Endothelial cell of umbilical vein (primary cell): Measurements from ENCODE around the gene USP6NL. TPM values are rescaled to one million over a fixed set of nuclear protein-coding genes. Genes with fewer than 3 reads are reported as not detected.

Experiments
- BruUV-seq: library from RNA; stranded (reverse); fragments of 400-500 nt; replicated peaks from 2 replicates; lab custom pipeline; 2021; lab: Mats Ljungman, UMichigan
- CTCF ChIA-PET: fragments of 300-600, 350-600 bp; sonication (Branson Sonifier 250); formaldehyde crosslinking; loops from one replicate; lab custom pipeline; 2021; ENCODE audit warnings: antibody characterized with exemption, inconsistent platforms; lab: Charles Lee
- POLR2A ChIA-PET: fragments of 300-600, 350-600 bp; sonication (Branson Sonifier 250); formaldehyde crosslinking; loops from one replicate; lab custom pipeline; 2021; ENCODE audit warnings: antibody characterized with exemption, inconsistent platforms; lab: Charles Lee
- DNase-seq: peaks from one replicate; pipeline ENCODE4 v3.0.0-alpha.2; 2011; ENCODE audit warnings: low read depth, low spot score
- FAIRE-seq: peaks from 2 replicates; lab custom pipeline; 2011; peaks lifted over from hg19 to GRCh38; lab: Jason Lieb, UNC
- H2AFZ ChIP-seq: 2 replicates; pipeline ENCODE4 v1.6.0; 2012; ENCODE audit warnings: low read depth, low read length, control low read depth, inconsistent platforms
- H3K27ac ChIP-seq: 2 replicates; pipeline ENCODE4 v1.5.1; 2011; ENCODE audit warnings: low read depth, mild to moderate bottlenecking, control low read depth, low read length, moderate library complexity; ENCODE audit not compliant: insufficient read depth
- H3K27me3 ChIP-seq, 2 experiments: 2 replicates each; pipeline versions ENCODE4 v1.6.0 to v1.6.1; 2011; ENCODE audit warnings: low read length in 2 of 2, mixed read lengths in 1 of 2; ENCODE audit not compliant: control insufficient read depth in 2 of 2, insufficient read depth in 2 of 2
- H3K36me3 ChIP-seq, 2 experiments: 2 replicates in 1 of 2; 3 replicates in 1 of 2; pipeline ENCODE4 v1.5.1; 2011; ENCODE audit warnings: low read length in 2 of 2, mild to moderate bottlenecking in 1 of 2, moderate library complexity in 1 of 2; ENCODE audit not compliant: control insufficient read depth in 2 of 2, insufficient read depth in 2 of 2; ENCODE audit errors: extremely low read depth in 1 of 2
- H3K4me1 ChIP-seq: 3 replicates; pipeline ENCODE4 v1.5.1; 2011; ENCODE audit warnings: mild to moderate bottlenecking, low read length; ENCODE audit not compliant: control insufficient read depth, insufficient read depth; ENCODE audit errors: extremely low read depth
- H3K4me2 ChIP-seq: 2 replicates; pipeline ENCODE4 v1.6.1; 2011; ENCODE audit warnings: low read length, control low read depth, mixed read lengths; ENCODE audit not compliant: insufficient read depth
- H3K4me3 ChIP-seq, 3 experiments: fragments of 200-600 bp in 1 of 3; sonication (generic), shearing (Covaris generic) in 1 of 3; replicated peaks in 1 of 3; 2 replicates each; pipeline ENCODE4 v1.5.1; 2011 to 2016; ENCODE audit warnings: control low read depth in 3 of 3, low read length in 3 of 3, mild to moderate bottlenecking in 2 of 3, inconsistent platforms in 1 of 3, low read depth in 1 of 3, moderate library complexity in 1 of 3; ENCODE audit not compliant: insufficient read depth in 1 of 3
- H3K79me2 ChIP-seq: 2 replicates; pipeline ENCODE4 v1.6.0; 2012; ENCODE audit warnings: low read length, inconsistent platforms; ENCODE audit not compliant: control insufficient read depth, insufficient read depth
- H3K9ac ChIP-seq: replicated peaks from 2 replicates; pipeline ENCODE3; 2011; ENCODE audit warnings: low read length, control low read depth; ENCODE audit not compliant: insufficient read depth; ENCODE audit errors: extremely low read depth
- H3K9me1 ChIP-seq: replicated peaks from 3 replicates; pipeline ENCODE4 v1.6.0; 2011; ENCODE audit warnings: mild to moderate bottlenecking, low read length; ENCODE audit not compliant: control insufficient read depth, insufficient read depth; ENCODE audit errors: extremely low read depth
- H3K9me3 ChIP-seq: replicated peaks from 2 replicates; pipeline ENCODE4 v1.5.1; 2012; ENCODE audit warnings: low read length, inconsistent platforms; ENCODE audit not compliant: control insufficient read depth, insufficient read depth
- H4K20me1 ChIP-seq: replicated peaks from 2 replicates; pipeline ENCODE3; 2011; ENCODE audit warnings: mild to moderate bottlenecking, low read length; ENCODE audit not compliant: control insufficient read depth, insufficient read depth; ENCODE audit errors: extremely low read depth
- EZH2 ChIP-seq: IDR thresholded peaks from 2 replicates; pipeline ENCODE4 v1.6.1; 2012; ENCODE audit warnings: borderline replicate concordance, low read depth, mild to moderate bottlenecking, moderate library complexity, low read length, inconsistent platforms; ENCODE audit not compliant: severe bottlenecking
- FOS ChIP-seq: IDR thresholded peaks from 2 replicates; pipeline ENCODE4 v1.6.1; 2011; ENCODE audit warnings: mild to moderate bottlenecking, low read length, moderate library complexity, borderline replicate concordance; ENCODE audit not compliant: insufficient read depth
- GATA2 ChIP-seq: IDR thresholded peaks from 2 replicates; pipeline ENCODE4 v1.7.0; 2011; ENCODE audit warnings: low read depth, mild to moderate bottlenecking, moderate library complexity, mixed read lengths, low read length; ENCODE audit not compliant: insufficient read length, insufficient read depth
- JUN ChIP-seq: IDR thresholded peaks from 2 replicates; pipeline ENCODE4 v1.6.1; 2011; ENCODE audit warnings: borderline replicate concordance, low read depth; ENCODE audit not compliant: insufficient read length, insufficient read depth
- MYC ChIP-seq: IDR thresholded peaks from one replicate; pipeline ENCODE4 v1.6.1; 2011; ENCODE audit warnings: mild to moderate bottlenecking, low read depth, low read length
- POLR2A ChIP-seq: IDR thresholded peaks from 2 replicates; pipeline ENCODE4 v1.6.1; 2012; ENCODE audit warnings: low read depth, mild to moderate bottlenecking, control low read depth, low read length
- POLR2AphosphoS5 ChIP-seq: IDR thresholded peaks from 2 replicates; pipeline ENCODE4 v1.6.1; 2012; ENCODE audit warnings: low read depth, mild to moderate bottlenecking, control low read depth, low read length, moderate library complexity; ENCODE audit not compliant: insufficient read depth
- dilution Hi-C: fragments of 300-500 bp; cut with MboI; formaldehyde crosslinking; loops from one replicate; pipeline ENCODE4 v1.15.0; 2019; ENCODE audit warnings: low sequenced_read_pairs; ENCODE audit not compliant: extremely low pct_ligation_motif_present
- intact Hi-C: fragments of 100-400 bp; cut with micrococcal nuclease; formaldehyde crosslinking; loops from one replicate; pipeline ENCODE4 v1.10.0; 2022
- polyA plus RNA-seq, 4 experiments: library from polyadenylated mRNA; depleted of rRNA in 3 of 4; stranded (reverse) in 3 of 4; unstranded in 1 of 4; fragments of >200 nt; gene quantifications; 2 replicates each; pipeline versions ENCODE4 v1.2.1 to v1.2.3, GENCODE V29; 2011 to 2012; ENCODE audit warnings: missing spikeins in 1 of 4
- total RNA-seq: library from RNA; stranded (reverse); gene quantifications from 2 replicates; pipeline ENCODE4 v1.2.3, GENCODE V29; 2021
- TF ChIP-seq, protein P1 (sequence below), 2 donors: IDR thresholded peaks; 1 replicate in 1 of 2; 2 replicates in 1 of 2; pipeline ENCODE4 v1.5.1; 2011; ENCODE audit warnings: low read length in 2 of 2, mild to moderate bottlenecking in 2 of 2, moderate library complexity in 2 of 2, control low read depth in 1 of 2, inconsistent platforms in 1 of 2, low read depth in 1 of 2; ENCODE audit not compliant: insufficient read depth in 1 of 2; ENCODE audit errors: extremely low read depth in 1 of 2

USP6NL gene
- total and polyA plus RNA-seq, 2 donors (not counting 3 experiments of a cell fraction or from before 2014, with no cell fraction given): 13.5 to 29.2 TPM

- H3K9me3 ChIP-seq: no peaks in the 10 kb centered on the region
- TF ChIP-seq MYC: no peak
- TF ChIP-seq POLR2A: no peak
- no peak for TF ChIP-seq EZH2
- TF ChIP-seq, protein P1, sequence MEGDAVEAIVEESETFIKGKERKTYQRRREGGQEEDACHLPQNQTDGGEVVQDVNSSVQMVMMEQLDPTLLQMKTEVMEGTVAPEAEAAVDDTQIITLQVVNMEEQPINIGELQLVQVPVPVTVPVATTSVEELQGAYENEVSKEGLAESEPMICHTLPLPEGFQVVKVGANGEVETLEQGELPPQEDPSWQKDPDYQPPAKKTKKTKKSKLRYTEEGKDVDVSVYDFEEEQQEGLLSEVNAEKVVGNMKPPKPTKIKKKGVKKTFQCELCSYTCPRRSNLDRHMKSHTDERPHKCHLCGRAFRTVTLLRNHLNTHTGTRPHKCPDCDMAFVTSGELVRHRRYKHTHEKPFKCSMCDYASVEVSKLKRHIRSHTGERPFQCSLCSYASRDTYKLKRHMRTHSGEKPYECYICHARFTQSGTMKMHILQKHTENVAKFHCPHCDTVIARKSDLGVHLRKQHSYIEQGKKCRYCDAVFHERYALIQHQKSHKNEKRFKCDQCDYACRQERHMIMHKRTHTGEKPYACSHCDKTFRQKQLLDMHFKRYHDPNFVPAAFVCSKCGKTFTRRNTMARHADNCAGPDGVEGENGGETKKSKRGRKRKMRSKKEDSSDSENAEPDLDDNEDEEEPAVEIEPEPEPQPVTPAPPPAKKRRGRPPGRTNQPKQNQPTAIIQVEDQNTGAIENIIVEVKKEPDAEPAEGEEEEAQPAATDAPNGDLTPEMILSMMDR (IDR thresholded peaks at IDR 0.05; ENCODE audit: extremely low read depth in 1 of 2, insufficient read depth in 1 of 2, low read depth in 1 of 2, low read length in 2 of 2): no peak
- TF ChIP-seq JUN: no peak
- no peak for TF ChIP-seq FOS
- TF ChIP-seq GATA2: no peak
- TF ChIP-seq POLR2AphosphoS5: no peak
- no peaks in the 10 kb centered on the region for H3K79me2 ChIP-seq
- ChIA-PET POLR2A (no interaction called here), CTCF (no interaction called here)
- H2AFZ ChIP-seq: no peak overlapping the region
- no peaks in the 10 kb centered on the region for H4K20me1 ChIP-seq
- intact Hi-C loops (no loop called here), dilution Hi-C loops (no loop called here)
- H3K27ac ChIP-seq: no peak overlapping the region
- no TSS peak for BruUV-seq
- H3K4me3 ChIP-seq: no peak overlapping the region
- no peaks in the 10 kb centered on the region for H3K9me1 ChIP-seq
- no peak overlapping the region for H3K4me2 ChIP-seq
- no peak for FAIRE-seq
- DNase-seq: no peak
- no peak overlapping the region for H3K9ac ChIP-seq
- no peaks in the 10 kb centered on the region for H3K36me3 ChIP-seq
- peaks cover 0 to 2% of the 10 kb centered on the region in 2 experiments for H3K27me3 ChIP-seq
- H3K4me1 ChIP-seq: no peaks in the 10 kb centered on the region
Measured at GRCh38 chr10:11440250-11441150, 170.9 kb downstream of the USP6NL start.
